ENCODE results near the gene TGM4. TPM values are rescaled to one million over a fixed set of nuclear protein-coding genes. Genes with fewer than 3 reads are reported as not detected.

Gene TGM4
- total and polyA plus RNA-seq, 2 donors from 2014 or later = not detected

DNA sequence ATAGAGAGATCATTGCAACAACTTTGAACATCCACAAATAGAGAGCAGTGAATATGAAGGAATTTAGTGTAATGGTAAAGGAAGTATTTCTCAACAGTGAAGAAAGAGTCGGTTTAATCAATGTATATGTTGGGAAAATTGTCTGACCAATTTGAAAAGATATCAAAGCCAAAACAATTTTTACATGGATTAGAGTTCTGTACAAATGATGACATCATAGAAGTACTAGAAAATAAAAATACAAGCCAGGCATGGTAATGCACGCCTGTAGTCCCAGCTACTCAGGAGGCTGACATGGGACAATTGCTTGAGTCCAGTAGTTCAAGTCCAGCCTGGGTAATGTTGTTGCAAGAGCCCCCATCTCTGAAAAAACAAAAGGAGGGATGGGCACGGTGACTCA, 38.7 kb upstream of the TGM4 start:
- H3K9me3 ChIP-seq (ENCODE audit: control insufficient read depth in 2 of 3, insufficient read depth in 1 of 3, low read length in 3 of 3) = peaks cover 0 to 4% (median 0%) of the 10 kb centered on the region in 3 donors
- TF ChIP-seq CTCF (IDR thresholded peaks at IDR 0.05; ENCODE audit: borderline replicate concordance, extremely low read depth, insufficient read depth) = no peak
- no peaks in the 10 kb centered on the region for H3K4me1 ChIP-seq (ENCODE audit: control insufficient read depth in 2 of 3, insufficient read depth in 2 of 3, low read depth in 1 of 3, low read length in 3 of 3)
- no peak overlapping the region for H3K27ac ChIP-seq (ENCODE audit: low read depth in 2 of 2, low read length in 2 of 2)
- no peaks in the 10 kb centered on the region for H3K27me3 ChIP-seq (ENCODE audit: control insufficient read depth, insufficient read depth, low read length)
- intact Hi-C loops (cut with DNase I) = no loop called here
- FAIRE-seq = no peak
- no peaks in the 10 kb centered on the region for H3K36me3 ChIP-seq (ENCODE audit: control insufficient read depth in 2 of 3, insufficient read depth in 3 of 3, low read length in 3 of 3)
- no peak for DNase-seq
- H3K4me3 ChIP-seq (ENCODE audit: low read length in 3 of 3) = no peak overlapping the region
- no peak overlapping the region for H3K9ac ChIP-seq (ENCODE audit: low read length in 3 of 3)

- Histone ChIP-seq H3K9me3 (ENCODE audit: control insufficient read depth in 2 of 3, insufficient read depth in 1 of 3, low read length in 3 of 3) (no peaks in the 10 kb centered on the region), H3K27ac (ENCODE audit: low read depth in 2 of 2, low read length in 2 of 2) (no peak overlapping the region), H3K9ac (ENCODE audit: low read length in 3 of 3) (no peak overlapping the region), H3K4me1 (ENCODE audit: control insufficient read depth in 2 of 3, insufficient read depth in 2 of 3, low read depth in 1 of 3, low read length in 3 of 3) (no peaks in the 10 kb centered on the region), H3K36me3 (ENCODE audit: control insufficient read depth in 2 of 3, insufficient read depth in 3 of 3, low read length in 3 of 3) (no peaks in the 10 kb centered on the region), H3K4me3 (ENCODE audit: low read length in 3 of 3) (no peak overlapping the region), H3K27me3 (ENCODE audit: control insufficient read depth, insufficient read depth, low read length) (no peaks in the 10 kb centered on the region)
- FAIRE-seq (no peak), DNase-seq (no peak)
- TF ChIP-seq CTCF (IDR thresholded peaks at IDR 0.05; ENCODE audit: borderline replicate concordance, extremely low read depth, insufficient read depth) = no peak
- intact Hi-C loops (cut with DNase I) = no loop called here
Observed at GRCh38 chr3:44842376-44842775, 32.0 kb upstream of the TGM4 start.

DNA sequence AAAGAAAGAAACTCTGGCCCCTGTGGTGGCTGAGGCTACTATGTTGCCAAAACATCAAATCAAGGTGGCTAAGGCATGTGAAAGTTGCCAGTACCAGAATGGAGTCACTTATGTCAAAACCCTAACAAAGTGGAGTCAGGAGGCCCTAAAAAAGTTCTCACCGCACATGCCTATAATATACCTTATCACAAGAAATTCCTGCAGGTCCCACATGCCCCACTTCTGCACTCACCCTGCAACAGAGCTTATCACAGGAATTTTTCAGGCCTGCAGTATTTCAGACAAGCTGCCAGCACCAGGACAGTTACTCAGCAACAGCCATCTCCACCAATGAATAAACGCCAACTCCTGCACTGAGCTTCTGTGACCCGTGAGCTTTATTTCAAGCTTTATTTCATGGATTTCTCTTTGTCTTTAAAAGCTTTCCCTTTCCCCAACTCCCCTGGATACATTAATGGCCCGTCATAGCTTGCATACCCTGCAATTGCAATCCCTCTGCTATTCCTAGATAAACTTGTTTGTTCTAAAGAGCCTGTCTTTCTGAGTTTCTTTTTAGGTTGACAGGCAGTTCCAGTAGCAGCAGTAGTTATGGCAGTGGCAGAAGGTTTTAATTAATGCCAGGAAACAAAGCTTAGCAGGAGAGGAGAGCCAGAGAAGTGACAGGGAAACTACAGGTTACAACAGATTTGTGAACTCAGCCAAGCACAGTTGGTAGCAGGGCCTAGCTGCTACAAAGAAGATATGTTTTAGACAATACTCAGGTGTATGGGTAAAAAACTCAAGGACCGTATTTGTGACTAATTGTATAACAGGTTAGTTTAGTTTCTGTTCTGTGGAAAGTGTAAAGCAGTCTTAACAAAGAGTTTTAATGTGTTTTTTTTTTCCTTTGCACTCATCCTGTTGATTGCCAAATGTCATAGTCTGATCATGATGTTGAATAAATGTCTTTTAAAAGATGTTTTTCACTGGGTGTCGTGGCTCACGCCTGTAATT, 28.6 kb upstream of the TGM4 start:
- Histone ChIP-seq H3K27ac (ENCODE audit: low read depth in 2 of 2, low read length in 2 of 2) (no peak overlapping the region), H3K9me3 (ENCODE audit: control insufficient read depth in 2 of 3, insufficient read depth in 1 of 3, low read length in 3 of 3) (no peaks in the 10 kb centered on the region), H3K4me1 (ENCODE audit: control insufficient read depth in 2 of 3, insufficient read depth in 2 of 3, low read depth in 1 of 3, low read length in 3 of 3) (no peaks in the 10 kb centered on the region), H3K27me3 (ENCODE audit: control insufficient read depth, insufficient read depth, low read length) (no peaks in the 10 kb centered on the region), H3K36me3 (ENCODE audit: control insufficient read depth in 2 of 3, insufficient read depth in 3 of 3, low read length in 3 of 3) (no peaks in the 10 kb centered on the region), H3K9ac (ENCODE audit: low read length in 3 of 3) (no peak overlapping the region), H3K4me3 (ENCODE audit: low read length in 3 of 3) (no peak overlapping the region)
- DNase-seq (peak in 1 of 5 donors; percentile 5), FAIRE-seq (no peak)
- intact Hi-C loops (cut with DNase I) = no loop called here
- TF ChIP-seq CTCF (IDR thresholded peaks at IDR 0.05; ENCODE audit: borderline replicate concordance, extremely low read depth, insufficient read depth) = no peak

Data from kidney (tissue), 14 donors.